NCI-H1105 treated with DMSO at 0.1 percent for 48 hours (cell line): ENCODE data around the gene GPR52.
A peak's percentile ranks its signal among the peaks of the same experiment; 100 is the strongest.
"Not testable (repeated sequence)": the region's sequence is repeated elsewhere in the genome, so short reads cannot be mapped to it uniquely, and the experiment has no call there.

ENCODE experiments used
- DNase-seq: peaks from one replicate; lab custom pipeline; 2025; lab: John Stamatoyannopoulos, UW

GPR52 gene

GRCh38 chr1:174447866-174448530 lies at the start of gene GPR52:
GPR52 (plus strand) TSS chr1:174447964; CDS start chr1:174448112, 148 bp downstream.
- peak; percentile 41 for DNase-seq

GRCh38 chr1:174398246-174398645 lies 49.5 kb upstream of the GPR52 start:
- no peak for DNase-seq

GRCh38 chr1:174399211-174399610 lies 48.6 kb upstream of the GPR52 start:
- DNase-seq = peak; percentile 58

- no peak for DNase-seq
Observed at GRCh38 chr1:174401075-174401474, 46.7 kb upstream of the GPR52 start.

GRCh38 chr1:174405219-174405618 lies 42.5 kb upstream of the GPR52 start:
- DNase-seq = no peak

- DNase-seq = no peak
Observed at GRCh38 chr1:174406421-174406820, 41.3 kb upstream of the GPR52 start.

GRCh38 chr1:174407665-174408064 lies 40.1 kb upstream of the GPR52 start:
- no peak for DNase-seq

GRCh38 chr1:174408146-174408545 lies 39.6 kb upstream of the GPR52 start:
- DNase-seq = no peak

- DNase-seq = not testable (repeated sequence)
Observed at GRCh38 chr1:174409801-174410200, 38.0 kb upstream of the GPR52 start.

- DNase-seq = no peak
Observed at GRCh38 chr1:174413632-174414031, 34.1 kb upstream of the GPR52 start.

GRCh38 chr1:174414203-174414602 lies 33.6 kb upstream of the GPR52 start:
- no peak for DNase-seq

GRCh38 chr1:174415506-174415905 lies 32.3 kb upstream of the GPR52 start:
- DNase-seq = no peak

- no peak for DNase-seq
Observed at GRCh38 chr1:174417921-174418320, 29.8 kb upstream of the GPR52 start.

- DNase-seq = no peak
Observed at GRCh38 chr1:174425121-174425520, 22.6 kb upstream of the GPR52 start.

GRCh38 chr1:174426153-174426552 lies 21.6 kb upstream of the GPR52 start:
- no peak for DNase-seq

- DNase-seq = no peak
Observed at GRCh38 chr1:174428033-174428432, 19.7 kb upstream of the GPR52 start.

GRCh38 chr1:174428739-174429138 lies 19.0 kb upstream of the GPR52 start:
- DNase-seq = no peak

GRCh38 chr1:174433451-174433850 lies 14.3 kb upstream of the GPR52 start:
- no peak for DNase-seq

- DNase-seq = no peak
Observed at GRCh38 chr1:174445351-174445750, 2.4 kb upstream of the GPR52 start.

GRCh38 chr1:174445817-174446216 lies 1.9 kb upstream of the GPR52 start:
- no peak for DNase-seq

- DNase-seq = peak; percentile 67
Observed at GRCh38 chr1:174448531-174448883, 743 bp downstream of the GPR52 start.

- peak; percentile 25 for DNase-seq
Observed at GRCh38 chr1:174448974-174449373, 1.2 kb downstream of the GPR52 start.

GRCh38 chr1:174451408-174451807 lies 3.6 kb downstream of the GPR52 start:
- DNase-seq = no peak

- DNase-seq = no peak
Observed at GRCh38 chr1:174465855-174466254, 18.1 kb downstream of the GPR52 start.
